ENCODE measurements around the gene SH3PXD2A.

SH3PXD2A gene

GRCh38 chr10:103885617-103886016, 30.2 kb upstream of the SH3PXD2A start:
- Histone ChIP-seq H3K27ac (ENCODE audit: extremely low read depth, low read depth, low read length) (no peak overlapping the region), H3K36me3 (ENCODE audit: control insufficient read depth in 2 of 2, insufficient read depth in 1 of 2, low read length in 2 of 2) (peaks cover 0 to 31% of the 10 kb centered on the region in 2 experiments; a peak in 1 of 3 replicates), H3K4me1 (ENCODE audit: control insufficient read depth, insufficient read depth, low read length) (no peaks in the 10 kb centered on the region), H3K9me3 (ENCODE audit: control insufficient read depth, insufficient read depth, low read depth, low read length) (no peaks in the 10 kb centered on the region), H3K4me3 (ENCODE audit: low read depth, low read length) (no peak overlapping the region)
- TF ChIP-seq ZNF37A (tag by site-specific recombination; IDR thresholded peaks at IDR 0.05) (no peak), AEBP2 (tag by site-specific recombination; IDR thresholded peaks at IDR 0.05; ENCODE audit: borderline replicate concordance) (no peak), ZNF529 (tag by site-specific recombination; IDR thresholded peaks at IDR 0.05; ENCODE audit: insufficient replicate concordance) (no peak)
- ChIA-PET CTCF (interaction anchor here (0.5 to 5.5 kb wide), 32 partner anchors 9 to 347 kb away, joined by 3 to 151 read pairs (median 4); partner anchors contain the start of gene CFAP43), POLR2A (no interaction called here)

- CTCF ChIA-PET, result interaction anchor here (0.5 to 5.5 kb wide), 33 partner anchors 10 to 469 kb away, joined by 3 to 151 read pairs (median 4); partner anchors contain the start of gene CFAP58
- H3K27ac ChIP-seq (ENCODE audit: extremely low read depth, low read depth, low read length), result no peak overlapping the region
- no peaks in the 10 kb centered on the region for H3K4me1 ChIP-seq (ENCODE audit: control insufficient read depth, insufficient read depth, low read length)
- POLR2A ChIA-PET, result no interaction called here
- H3K9me3 ChIP-seq (ENCODE audit: control insufficient read depth, insufficient read depth, low read depth, low read length), result no peaks in the 10 kb centered on the region
- H3K36me3 ChIP-seq (ENCODE audit: control insufficient read depth in 2 of 2, insufficient read depth in 1 of 2, low read length in 2 of 2), result peaks cover 0 to 31% of the 10 kb centered on the region in 2 experiments; a peak in 1 of 3 replicates
- H3K4me3 ChIP-seq (ENCODE audit: low read depth, low read length), result no peak overlapping the region
- TF ChIP-seq HIC1 (tag by site-specific recombination; IDR thresholded peaks at IDR 0.05), result no peak
- TF ChIP-seq ZNF48 (tag by site-specific recombination; IDR thresholded peaks at IDR 0.05), result no peak
- no peak for TF ChIP-seq TCF7L2 (IDR thresholded peaks at IDR 0.05; ENCODE audit: borderline replicate concordance, low read depth, low read length)
- TF ChIP-seq ZNF660 (tag by site-specific recombination; IDR thresholded peaks at IDR 0.05), result peak; percentile 65; the same call in 1 of the 2 replicates
- no peak for TF ChIP-seq ZNF596 (tag by site-specific recombination; IDR thresholded peaks at IDR 0.05)
- no peak for TF ChIP-seq ZNF600 (tag by site-specific recombination; IDR thresholded peaks at IDR 0.05)
- no peak for TF ChIP-seq ZNF280C (tag by site-specific recombination; IDR thresholded peaks at IDR 0.05)
- no peak for TF ChIP-seq ZNF175 (tag by site-specific recombination; IDR thresholded peaks at IDR 0.05)
- no peak; the same call in 1 of the 2 replicates for TF ChIP-seq ZNF366 (tag by site-specific recombination; conservative IDR thresholded peaks at IDR 0.05)
- no peak for TF ChIP-seq ZNF518A (tag by site-specific recombination; conservative IDR thresholded peaks at IDR 0.05; ENCODE audit: low read depth)
- TF ChIP-seq KLF17 (tag by site-specific recombination; IDR thresholded peaks at IDR 0.05), result no peak
- TF ChIP-seq ZNF510 (tag by site-specific recombination; IDR thresholded peaks at IDR 0.05; ENCODE audit: insufficient replicate concordance), result no peak
- TF ChIP-seq ZNF2 (tag by site-specific recombination; IDR thresholded peaks at IDR 0.05), result 0 out of 2 replicates have a peak, but pooled peaks have one; percentile 56
- TF ChIP-seq MYNN (tag by site-specific recombination; IDR thresholded peaks at IDR 0.05; ENCODE audit: borderline replicate concordance), result no peak
- TF ChIP-seq ZNF837 (tag by site-specific recombination; IDR thresholded peaks at IDR 0.05), result no peak
- TF ChIP-seq ZNF776 (tag by site-specific recombination; IDR thresholded peaks at IDR 0.05; ENCODE audit: borderline replicate concordance), result no peak
- TF ChIP-seq OVOL3 (tag by site-specific recombination; IDR thresholded peaks at IDR 0.05), result no peak
- no peak for TF ChIP-seq ZSCAN18 (tag by site-specific recombination; IDR thresholded peaks at IDR 0.05)
These were observed 29.3 kb upstream of the SH3PXD2A start for GRCh38 chr10:103884681-103885139.
